Erythroblast (primary cell): ENCODE data around the gene DIRAS3.

Source experiments
- GATA1 ChIP-seq: IDR thresholded peaks from 2 replicates; pipeline ENCODE4 v1.6.1; 2011; ENCODE audit warnings: low read depth, mild to moderate bottlenecking, control low read depth, low read length, moderate library complexity
- POLR2A ChIP-seq: IDR thresholded peaks from 2 replicates; pipeline ENCODE4 v1.6.1; 2011; ENCODE audit warnings: mild to moderate bottlenecking, low read length

GRCh38 chr1:68045511-68046180 is 4.8 kb downstream of the DIRAS3 start:
- TF ChIP-seq POLR2A (no peak), GATA1 (no peak)
